ENCODE results near the gene HSCB. TPM values are rescaled to one million over a fixed set of nuclear protein-coding genes. Genes with fewer than 3 reads are reported as not detected.
A peak's percentile ranks its signal among the peaks of the same experiment; 100 is the strongest.
"Not testable (repeated sequence)": the region's sequence is repeated elsewhere in the genome, so short reads cannot be mapped to it uniquely, and the experiment has no call there.

Gene HSCB, protein sequence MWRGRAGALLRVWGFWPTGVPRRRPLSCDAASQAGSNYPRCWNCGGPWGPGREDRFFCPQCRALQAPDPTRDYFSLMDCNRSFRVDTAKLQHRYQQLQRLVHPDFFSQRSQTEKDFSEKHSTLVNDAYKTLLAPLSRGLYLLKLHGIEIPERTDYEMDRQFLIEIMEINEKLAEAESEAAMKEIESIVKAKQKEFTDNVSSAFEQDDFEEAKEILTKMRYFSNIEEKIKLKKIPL
- 18.8 TPM for polyA plus RNA-seq (2013, experiment 1 of 2)
- 20.2 TPM for polyA plus RNA-seq (2013, experiment 2 of 2)

- 1% methylated on average over 35 to 40 of the region's 54 CpGs for WGBS, 2 experiments (ENCODE audit: insufficient coverage in 2 of 2)
- no peaks in the 10 kb centered on the region for H3K9me3 ChIP-seq (ENCODE audit: control insufficient read depth, low read length)
Measured at GRCh38 chr22:28741785-28742561, at the start of gene HSCB, which contains the start of gene CHEK2. Gene HSCB, plus strand, starts transcription at chr22:28742039. Its CDS starts 57 bp downstream, at chr22:28742096. Gene CHEK2, minus strand, starts transcription at chr22:28741820. Its CDS starts 7,099 bp downstream, at chr22:28734721.

DNA sequence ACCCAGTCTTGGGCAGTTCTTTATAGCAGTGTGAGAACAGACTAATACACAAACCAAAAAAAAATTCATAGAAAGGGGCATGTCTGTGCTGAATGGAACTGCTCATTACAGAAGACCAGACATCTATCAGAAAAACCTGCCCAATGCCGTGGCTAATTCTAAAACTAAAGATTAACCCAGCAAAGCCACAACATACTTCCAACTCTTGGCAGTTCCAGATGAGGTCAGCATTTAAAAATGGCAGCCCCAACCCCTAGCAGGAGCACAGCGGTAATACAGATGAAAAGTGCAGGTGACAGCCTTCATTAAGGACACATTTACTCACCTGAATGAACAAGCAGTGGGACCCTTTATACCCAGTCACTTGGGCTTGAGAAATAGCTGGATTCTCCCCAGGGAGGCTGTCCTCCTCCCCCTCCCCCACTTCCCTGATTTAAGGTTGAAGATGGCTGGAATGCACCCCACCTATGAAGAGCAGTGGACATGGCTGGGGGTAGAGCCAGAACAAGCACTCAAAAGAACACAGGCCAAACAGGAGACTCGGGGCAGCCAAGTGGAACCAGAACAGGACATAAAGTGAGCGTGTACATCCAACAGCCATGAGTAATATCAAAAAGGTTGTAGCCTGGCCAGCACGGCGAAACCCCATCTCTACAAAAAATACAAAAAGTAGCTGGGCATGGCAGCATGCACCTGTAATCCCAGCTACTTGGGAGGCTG is 48.6 kb upstream of the HSCB start:
- H3K4me3 ChIP-seq (ENCODE audit: extremely low read depth, insufficient read depth, low read length, poor library complexity, severe bottlenecking); H3K4me1 ChIP-seq (ENCODE audit: control insufficient read depth, insufficient read depth, low read length, poor library complexity, severe bottlenecking); H3K36me3 ChIP-seq (ENCODE audit: control insufficient read depth, insufficient read depth, low read length); H3K27ac ChIP-seq (ENCODE audit: low read depth, low read length, severe bottlenecking); H3K9me3 ChIP-seq (ENCODE audit: control insufficient read depth, low read length): not testable (repeated sequence)
- WGBS, 2 experiments (ENCODE audit: insufficient coverage in 2 of 2), result 85% methylated on average over 5 of the region's 6 CpGs; no CpG with 5 or more reads in 1 of the 2 experiments

More at GRCh38 chr22:28741785-28742561, at the start of gene HSCB, which contains the start of gene CHEK2:
- no peaks in the 10 kb centered on the region for H3K4me1 ChIP-seq (ENCODE audit: control insufficient read depth, insufficient read depth, low read length, poor library complexity, severe bottlenecking)
- peaks cover 35% of the 10 kb centered on the region for H3K36me3 ChIP-seq (ENCODE audit: control insufficient read depth, insufficient read depth, low read length)
- peak within 1 kb of the TSS; percentile 95 for H3K27ac ChIP-seq (ENCODE audit: low read depth, low read length, severe bottlenecking)
- H3K4me3 ChIP-seq (ENCODE audit: extremely low read depth, insufficient read depth, low read length, poor library complexity, severe bottlenecking), result peak within 1 kb of the TSS; percentile 99

GRCh38 chr22:28702891-28703290 is 38.9 kb upstream of the HSCB start:
- Histone ChIP-seq H3K4me1 (ENCODE audit: control insufficient read depth, insufficient read depth, low read length, poor library complexity, severe bottlenecking) (no peaks in the 10 kb centered on the region), H3K27ac (ENCODE audit: low read depth, low read length, severe bottlenecking) (no peak overlapping the region), H3K4me3 (ENCODE audit: extremely low read depth, insufficient read depth, low read length, poor library complexity, severe bottlenecking) (no peak overlapping the region), H3K36me3 (ENCODE audit: control insufficient read depth, insufficient read depth, low read length) (peaks cover 15% of the 10 kb centered on the region), H3K9me3 (ENCODE audit: control insufficient read depth, low read length) (no peaks in the 10 kb centered on the region)
- 100% methylated on average over 2 of the region's 2 CpGs; no CpG with 5 or more reads in 1 of the 2 experiments for WGBS, 2 experiments (ENCODE audit: insufficient coverage in 2 of 2)

GRCh38 chr22:28703436-28703835 is 38.4 kb upstream of the HSCB start:
- Histone ChIP-seq H3K4me1 (ENCODE audit: control insufficient read depth, insufficient read depth, low read length, poor library complexity, severe bottlenecking) (no peaks in the 10 kb centered on the region), H3K4me3 (ENCODE audit: extremely low read depth, insufficient read depth, low read length, poor library complexity, severe bottlenecking) (no peak overlapping the region), H3K9me3 (ENCODE audit: control insufficient read depth, low read length) (no peaks in the 10 kb centered on the region), H3K36me3 (ENCODE audit: control insufficient read depth, insufficient read depth, low read length) (peaks cover 17% of the 10 kb centered on the region), H3K27ac (ENCODE audit: low read depth, low read length, severe bottlenecking) (no peak overlapping the region)

- H3K27ac ChIP-seq (ENCODE audit: low read depth, low read length, severe bottlenecking), result no peak overlapping the region
- H3K9me3 ChIP-seq (ENCODE audit: control insufficient read depth, low read length), result no peaks in the 10 kb centered on the region
- H3K4me3 ChIP-seq (ENCODE audit: extremely low read depth, insufficient read depth, low read length, poor library complexity, severe bottlenecking), result no peak overlapping the region
- H3K4me1 ChIP-seq (ENCODE audit: control insufficient read depth, insufficient read depth, low read length, poor library complexity, severe bottlenecking), result peaks cover 12% of the 10 kb centered on the region
- peaks cover 18% of the 10 kb centered on the region for H3K36me3 ChIP-seq (ENCODE audit: control insufficient read depth, insufficient read depth, low read length)
- 87 to 96% methylated on average over 2 to 4 of the region's 6 CpGs for WGBS, 2 experiments (ENCODE audit: insufficient coverage in 2 of 2)
Measured at GRCh38 chr22:28706845-28707244, 35.0 kb upstream of the HSCB start.

- no peak overlapping the region for H3K4me3 ChIP-seq (ENCODE audit: extremely low read depth, insufficient read depth, low read length, poor library complexity, severe bottlenecking)
- H3K27ac ChIP-seq (ENCODE audit: low read depth, low read length, severe bottlenecking), result peak overlapping the region; percentile 57
- peaks cover 21% of the 10 kb centered on the region for H3K36me3 ChIP-seq (ENCODE audit: control insufficient read depth, insufficient read depth, low read length)
- no peaks in the 10 kb centered on the region for H3K9me3 ChIP-seq (ENCODE audit: control insufficient read depth, low read length)
- H3K4me1 ChIP-seq (ENCODE audit: control insufficient read depth, insufficient read depth, low read length, poor library complexity, severe bottlenecking), result peaks cover 21% of the 10 kb centered on the region
Measured at GRCh38 chr22:28710107-28710506, 31.7 kb upstream of the HSCB start.

GRCh38 chr22:28710576-28711191 is 31.2 kb upstream of the HSCB start:
- Histone ChIP-seq H3K36me3 (ENCODE audit: control insufficient read depth, insufficient read depth, low read length) (peaks cover 21% of the 10 kb centered on the region), H3K4me3 (ENCODE audit: extremely low read depth, insufficient read depth, low read length, poor library complexity, severe bottlenecking) (no peak overlapping the region), H3K27ac (ENCODE audit: low read depth, low read length, severe bottlenecking) (peak overlapping the region; percentile 57), H3K4me1 (ENCODE audit: control insufficient read depth, insufficient read depth, low read length, poor library complexity, severe bottlenecking) (peaks cover 21% of the 10 kb centered on the region), H3K9me3 (ENCODE audit: control insufficient read depth, low read length) (no peaks in the 10 kb centered on the region)
- 82 to 100% methylated on average over 1 to 2 of the region's 3 CpGs for WGBS, 2 experiments (ENCODE audit: insufficient coverage in 2 of 2)

DNA sequence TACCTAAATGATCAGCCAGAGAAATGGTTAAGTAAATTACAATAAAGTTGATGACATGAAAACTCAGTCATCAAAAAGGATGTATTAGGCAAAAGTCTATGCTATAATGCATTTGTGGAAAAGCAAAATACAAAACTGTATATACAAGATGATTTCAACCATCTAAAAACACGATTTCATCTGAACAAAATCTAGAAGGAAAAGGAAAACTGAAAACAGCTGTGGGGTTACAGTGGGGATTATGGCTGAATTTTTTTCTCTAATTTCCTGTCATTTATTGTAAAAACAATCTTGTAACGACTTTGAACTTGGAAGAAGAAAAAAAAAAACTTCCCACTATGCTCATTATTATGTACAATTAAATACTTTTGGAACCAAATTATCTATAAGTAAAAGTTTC is 30.5 kb upstream of the HSCB start:
- Histone ChIP-seq H3K9me3 (ENCODE audit: control insufficient read depth, low read length) (no peaks in the 10 kb centered on the region), H3K4me3 (ENCODE audit: extremely low read depth, insufficient read depth, low read length, poor library complexity, severe bottlenecking) (no peak overlapping the region), H3K27ac (ENCODE audit: low read depth, low read length, severe bottlenecking) (peak overlapping the region; percentile 57), H3K36me3 (ENCODE audit: control insufficient read depth, insufficient read depth, low read length) (peaks cover 15% of the 10 kb centered on the region), H3K4me1 (ENCODE audit: control insufficient read depth, insufficient read depth, low read length, poor library complexity, severe bottlenecking) (peaks cover 21% of the 10 kb centered on the region)
- WGBS, 2 experiments (ENCODE audit: insufficient coverage in 2 of 2), result no CpG with 5 or more reads among the region's 2 CpGs

- Histone ChIP-seq H3K4me3 (ENCODE audit: extremely low read depth, insufficient read depth, low read length, poor library complexity, severe bottlenecking) (no peak overlapping the region), H3K27ac (ENCODE audit: low read depth, low read length, severe bottlenecking) (peak overlapping the region; percentile 88), H3K9me3 (ENCODE audit: control insufficient read depth, low read length) (no peaks in the 10 kb centered on the region), H3K4me1 (ENCODE audit: control insufficient read depth, insufficient read depth, low read length, poor library complexity, severe bottlenecking) (peaks cover 21% of the 10 kb centered on the region), H3K36me3 (ENCODE audit: control insufficient read depth, insufficient read depth, low read length) (peaks cover 16% of the 10 kb centered on the region)
- 93 to 100% methylated on average over 1 to 4 of the region's 6 CpGs for WGBS, 2 experiments (ENCODE audit: insufficient coverage in 2 of 2)
Measured at GRCh38 chr22:28711820-28712777, 29.7 kb upstream of the HSCB start.

Measured in mesodermal cell (in vitro differentiated cells).